ENCODE data around the gene NUSAP1. TPM values are rescaled to one million over a fixed set of nuclear protein-coding genes. Genes with fewer than 3 reads are reported as not detected.

NUSAP1 gene
- total RNA-seq, 1 experiment from 2014 or later = 205 TPM

GRCh38 chr15:41334293-41335120, 1.8 kb downstream of the NUSAP1 start:
- no TSS peak for BruUV-seq (replicated peaks)
- peak overlapping the region; percentile 78 for H3K4me3 ChIP-seq (ENCODE audit: low read depth, low read length, poor library complexity, severe bottlenecking)
- CTCF ChIA-PET = no interaction called here
- H3K9me3 ChIP-seq (ENCODE audit: low read depth, low read length, poor library complexity, severe bottlenecking) = no peaks in the 10 kb centered on the region
- TF ChIP-seq CTCF (conservative IDR thresholded peaks at IDR 0.05; ENCODE audit: low read depth, low read length) = no peak
- no peak for TF ChIP-seq EZH2 (IDR thresholded peaks at IDR 0.05; ENCODE audit: borderline replicate concordance, low read depth, low read length, poor library complexity, severe bottlenecking)
- peaks cover 21% of the 10 kb centered on the region for H3K36me3 ChIP-seq (ENCODE audit: insufficient read depth, low read length, poor library complexity, severe bottlenecking)
- POLR2A ChIA-PET (ENCODE audit: low non-redundant PET) = no interaction called here
- no peak overlapping the region for H3K27ac ChIP-seq (ENCODE audit: low read depth, low read length, poor library complexity, severe bottlenecking)
- intact Hi-C loops (cut with micrococcal nuclease; ENCODE audit: unreplicated experiment) = loop anchor here (5.0 kb wide), 2 partner anchors 47 to 427 kb away; no protein-coding TSS in a partner anchor
- H3K4me1 ChIP-seq (ENCODE audit: insufficient read depth, low read length, poor library complexity, severe bottlenecking) = peaks cover 16% of the 10 kb centered on the region
- DNase-seq (ENCODE audit: low spot score) = no peak
- H3K27me3 ChIP-seq (replicated peaks; ENCODE audit: insufficient read depth, low read depth, low read length, poor library complexity) = no peaks in the 10 kb centered on the region

- no peaks in the 10 kb centered on the region for H3K9me3 ChIP-seq (ENCODE audit: low read depth, low read length, poor library complexity, severe bottlenecking)
- no peak overlapping the region for H3K4me3 ChIP-seq (ENCODE audit: low read depth, low read length, poor library complexity, severe bottlenecking)
- no peaks in the 10 kb centered on the region for H3K27me3 ChIP-seq (replicated peaks; ENCODE audit: insufficient read depth, low read depth, low read length, poor library complexity)
- peaks cover 7% of the 10 kb centered on the region for H3K4me1 ChIP-seq (ENCODE audit: insufficient read depth, low read length, poor library complexity, severe bottlenecking)
- H3K36me3 ChIP-seq (ENCODE audit: insufficient read depth, low read length, poor library complexity, severe bottlenecking) = peaks cover 40% of the 10 kb centered on the region
- TF ChIP-seq CTCF (conservative IDR thresholded peaks at IDR 0.05; ENCODE audit: low read depth, low read length) (no peak), EZH2 (IDR thresholded peaks at IDR 0.05; ENCODE audit: borderline replicate concordance, low read depth, low read length, poor library complexity, severe bottlenecking) (no peak)
- no peak for DNase-seq (ENCODE audit: low spot score)
- ChIA-PET CTCF (interaction anchor here (0.7 kb wide), 1 partner anchor 105 kb away, joined by 8 read pairs; the partner anchor contains the start of gene CHP1), POLR2A (ENCODE audit: low non-redundant PET) (no interaction called here)
- BruUV-seq (replicated peaks) = no TSS peak
- intact Hi-C loops (cut with micrococcal nuclease; ENCODE audit: unreplicated experiment) = no loop called here
- no peak overlapping the region for H3K27ac ChIP-seq (ENCODE audit: low read depth, low read length, poor library complexity, severe bottlenecking)
Observed at GRCh38 chr15:41336549-41336948, 3.9 kb downstream of the NUSAP1 start.

GRCh38 chr15:41337047-41337446, 4.4 kb downstream of the NUSAP1 start:
- TF ChIP-seq CTCF (conservative IDR thresholded peaks at IDR 0.05; ENCODE audit: low read depth, low read length) (no peak), EZH2 (IDR thresholded peaks at IDR 0.05; ENCODE audit: borderline replicate concordance, low read depth, low read length, poor library complexity, severe bottlenecking) (no peak)
- intact Hi-C loops (cut with micrococcal nuclease; ENCODE audit: unreplicated experiment) = no loop called here
- no peak overlapping the region for H3K4me3 ChIP-seq (ENCODE audit: low read depth, low read length, poor library complexity, severe bottlenecking)
- DNase-seq (ENCODE audit: low spot score) = no peak
- peak overlapping the region; percentile 33 for H3K27ac ChIP-seq (ENCODE audit: low read depth, low read length, poor library complexity, severe bottlenecking)
- POLR2A ChIA-PET (ENCODE audit: low non-redundant PET) = no interaction called here
- no peaks in the 10 kb centered on the region for H3K27me3 ChIP-seq (replicated peaks; ENCODE audit: insufficient read depth, low read depth, low read length, poor library complexity)
- no TSS peak for BruUV-seq (replicated peaks)
- H3K36me3 ChIP-seq (ENCODE audit: insufficient read depth, low read length, poor library complexity, severe bottlenecking) = peaks cover 45% of the 10 kb centered on the region
- no peaks in the 10 kb centered on the region for H3K9me3 ChIP-seq (ENCODE audit: low read depth, low read length, poor library complexity, severe bottlenecking)
- peaks cover 7% of the 10 kb centered on the region for H3K4me1 ChIP-seq (ENCODE audit: insufficient read depth, low read length, poor library complexity, severe bottlenecking)
- CTCF ChIA-PET = interaction anchor here (0.7 kb wide), 1 partner anchor 106 kb away, joined by 8 read pairs; the partner anchor contains the start of gene CHP1
